Stomach (tissue), 4 donors: ENCODE measurements around the gene EEF1A2.
"Not testable (repeated sequence)": the region's sequence is repeated elsewhere in the genome, so short reads cannot be mapped to it uniquely, and the experiment has no call there.

Experiments
- CTCF ChIP-seq, 7 experiments: fragments of 450-650 bp in 4 of 7; fragments of 200-600 bp in 3 of 7; sonication (generic) in 3 of 7; IDR thresholded peaks; one replicate each; pipeline ENCODE4 v1.5.1; 2016 to 2019; ENCODE audit warnings: antibody characterized with exemption in 7 of 7, control low read depth in 2 of 7, mild to moderate bottlenecking in 1 of 7
- POLR2A ChIP-seq, 4 donors: fragments of 450-650 bp; IDR thresholded peaks; one replicate each; pipeline ENCODE4 v1.6.1; 2016; ENCODE audit warnings: antibody characterized with exemption in 4 of 4, control low read depth in 2 of 4, mild to moderate bottlenecking in 1 of 4, moderate library complexity in 1 of 4

- TF ChIP-seq CTCF, POLR2A (IDR thresholded peaks at IDR 0.05): not testable (repeated sequence)
Observed at GRCh38 chr20:63514520-63514919, 15.6 kb upstream of the EEF1A2 start.
